ENCODE results near the gene ANO4.

GRCh38 chr12:100801320-100801719 is 6.7 kb downstream of the ANO4 start:
- TF ChIP-seq CTCF (IDR thresholded peaks at IDR 0.05; ENCODE audit: insufficient read depth, low read length) (no peak), POLR2AphosphoS5 (IDR thresholded peaks at IDR 0.05; ENCODE audit: low read depth) (no peak), REST (IDR thresholded peaks at IDR 0.05; ENCODE audit: insufficient replicate concordance, low read depth) (no peak), GABPA (IDR thresholded peaks at IDR 0.05; ENCODE audit: low read depth) (no peak), SPI1 (IDR thresholded peaks at IDR 0.05; ENCODE audit: borderline replicate concordance, low read depth) (no peak)

Measured in HL-60 (cell line).